Measurements from ENCODE around the gene APH1B.
A peak's percentile ranks its signal among the peaks of the same experiment; 100 is the strongest.
"Not testable (repeated sequence)": the region's sequence is repeated elsewhere in the genome, so short reads cannot be mapped to it uniquely, and the experiment has no call there.

Gene APH1B

GRCh38 chr15:63299943-63300575 lies 22.7 kb downstream of the APH1B start:
- DNase-seq, result no peak

- no peak for DNase-seq
Measured at GRCh38 chr15:63301088-63301487, 23.7 kb downstream of the APH1B start.

DNA sequence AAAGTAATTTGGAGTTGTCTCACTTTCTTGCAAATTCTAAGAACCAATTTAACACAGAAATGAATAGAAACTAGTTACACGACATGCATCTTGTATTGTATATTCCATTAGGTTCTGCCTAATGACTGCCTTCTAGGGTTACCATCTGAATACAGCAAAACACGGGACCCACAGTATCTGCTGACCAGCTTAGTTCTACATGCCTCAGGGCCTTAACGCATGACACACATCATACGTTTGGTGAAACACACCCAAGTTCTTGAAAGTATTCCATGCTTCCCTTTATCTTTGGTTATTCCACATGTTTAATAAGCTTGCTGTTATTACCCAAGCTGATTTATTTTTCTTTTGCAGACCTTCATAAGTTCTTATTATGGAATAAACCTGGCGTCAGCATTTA lies 27.9 kb downstream of the APH1B start:
- no peak for DNase-seq

- DNase-seq, result no peak
Measured at GRCh38 chr15:63306492-63307073, 29.2 kb downstream of the APH1B start.

- no peak for DNase-seq
Measured at GRCh38 chr15:63308491-63308890, 31.1 kb downstream of the APH1B start.

- DNase-seq, result no peak
Measured at GRCh38 chr15:63308947-63309346, 31.5 kb downstream of the APH1B start.

DNA sequence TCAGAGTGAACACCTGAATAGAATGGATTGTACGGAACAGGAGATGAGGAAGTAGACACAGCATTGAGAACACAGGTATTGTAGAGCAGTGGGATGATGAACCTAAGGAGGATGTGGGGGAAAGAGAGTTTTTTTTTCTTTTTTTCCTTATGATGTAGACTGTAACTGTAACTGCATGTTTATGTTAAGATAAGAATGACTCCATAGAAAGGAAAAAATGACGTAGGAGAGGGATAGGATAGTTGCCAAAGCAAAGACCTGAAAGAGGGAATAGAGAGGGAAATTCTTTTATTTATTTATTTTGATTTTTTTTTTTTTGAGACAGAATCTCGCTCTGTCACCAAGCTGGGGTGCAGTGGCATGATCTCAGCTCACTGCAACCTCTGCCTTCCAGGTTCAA lies 33.2 kb downstream of the APH1B start:
- DNase-seq, result no peak

DNA sequence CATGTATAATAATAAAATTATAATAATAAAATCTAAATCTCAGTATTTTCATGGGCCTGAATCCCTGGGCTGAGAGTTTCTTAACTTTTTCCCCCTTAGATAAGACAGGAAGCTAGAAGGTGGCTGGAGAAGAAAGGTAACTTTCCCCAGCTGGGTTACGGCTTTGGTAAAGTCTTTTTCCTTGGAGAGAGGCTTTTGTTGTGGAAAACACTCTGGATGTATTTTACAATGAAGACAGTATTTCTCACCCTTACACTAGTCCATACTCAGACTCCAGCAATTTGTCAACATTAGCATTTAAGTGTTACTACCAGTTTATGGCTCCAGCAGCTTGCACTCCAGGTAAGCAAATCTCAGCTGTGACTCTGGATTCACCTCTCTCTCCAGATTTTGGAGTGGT lies 34.9 kb downstream of the APH1B start:
- no peak for DNase-seq

GRCh38 chr15:63313825-63314224 lies 36.4 kb downstream of the APH1B start:
- no peak for DNase-seq

GRCh38 chr15:63314409-63314808 lies 37.0 kb downstream of the APH1B start:
- DNase-seq, result no peak

- DNase-seq, result no peak
Measured at GRCh38 chr15:63318344-63318743, 40.9 kb downstream of the APH1B start.

GRCh38 chr15:63319065-63319464 lies 41.7 kb downstream of the APH1B start:
- no peak for DNase-seq

DNA sequence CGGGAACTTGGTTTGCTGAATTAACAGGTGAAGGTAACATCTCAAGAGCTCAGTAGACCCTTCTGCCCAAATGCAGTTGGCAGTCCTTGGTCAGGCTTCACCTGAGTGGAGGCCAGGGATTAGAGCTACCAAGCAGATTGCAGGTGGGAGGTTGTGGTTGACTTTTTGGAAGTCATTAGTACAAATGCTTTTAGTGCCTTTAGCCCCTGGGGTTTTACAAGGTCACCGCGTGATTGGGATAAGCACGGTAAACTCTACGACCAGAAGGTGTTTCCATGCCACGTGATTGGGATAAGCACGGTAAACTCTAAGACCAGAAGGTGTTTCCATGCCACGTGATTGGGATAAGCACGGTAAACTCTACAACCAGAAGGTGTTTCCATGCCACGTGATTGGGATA lies 43.0 kb downstream of the APH1B start:
- not testable (repeated sequence) for DNase-seq

GRCh38 chr15:63320981-63321380 lies 43.6 kb downstream of the APH1B start:
- DNase-seq, result not testable (repeated sequence)

GRCh38 chr15:63321462-63321861 lies 44.1 kb downstream of the APH1B start:
- no peak for DNase-seq

GRCh38 chr15:63322541-63322940 lies 45.1 kb downstream of the APH1B start:
- no peak for DNase-seq

- no peak for DNase-seq
Measured at GRCh38 chr15:63323798-63324563, 46.6 kb downstream of the APH1B start.

DNA sequence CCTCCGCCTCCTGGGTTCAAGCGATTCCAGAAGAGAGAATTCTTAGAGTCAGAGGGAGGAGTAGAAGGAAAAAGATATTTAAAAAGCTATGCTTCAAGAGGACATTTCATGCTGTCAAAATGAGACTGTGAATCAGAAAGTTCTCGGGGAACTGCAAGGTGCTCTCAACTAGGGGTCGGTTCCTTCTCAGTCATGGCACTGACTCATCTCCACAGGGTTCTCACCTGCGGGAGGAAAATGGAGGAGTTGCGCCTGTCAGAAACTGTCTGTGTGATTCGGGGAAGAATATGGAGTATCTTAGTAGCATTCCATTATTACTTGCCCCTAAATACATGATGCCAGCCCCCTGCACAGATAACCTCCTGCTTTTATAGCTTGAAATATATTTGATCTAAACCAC lies 47.4 kb downstream of the APH1B start:
- peak; percentile 30 for DNase-seq

GRCh38 chr15:63327648-63328421 lies 50.4 kb downstream of the APH1B start:
- no peak for DNase-seq

DNA sequence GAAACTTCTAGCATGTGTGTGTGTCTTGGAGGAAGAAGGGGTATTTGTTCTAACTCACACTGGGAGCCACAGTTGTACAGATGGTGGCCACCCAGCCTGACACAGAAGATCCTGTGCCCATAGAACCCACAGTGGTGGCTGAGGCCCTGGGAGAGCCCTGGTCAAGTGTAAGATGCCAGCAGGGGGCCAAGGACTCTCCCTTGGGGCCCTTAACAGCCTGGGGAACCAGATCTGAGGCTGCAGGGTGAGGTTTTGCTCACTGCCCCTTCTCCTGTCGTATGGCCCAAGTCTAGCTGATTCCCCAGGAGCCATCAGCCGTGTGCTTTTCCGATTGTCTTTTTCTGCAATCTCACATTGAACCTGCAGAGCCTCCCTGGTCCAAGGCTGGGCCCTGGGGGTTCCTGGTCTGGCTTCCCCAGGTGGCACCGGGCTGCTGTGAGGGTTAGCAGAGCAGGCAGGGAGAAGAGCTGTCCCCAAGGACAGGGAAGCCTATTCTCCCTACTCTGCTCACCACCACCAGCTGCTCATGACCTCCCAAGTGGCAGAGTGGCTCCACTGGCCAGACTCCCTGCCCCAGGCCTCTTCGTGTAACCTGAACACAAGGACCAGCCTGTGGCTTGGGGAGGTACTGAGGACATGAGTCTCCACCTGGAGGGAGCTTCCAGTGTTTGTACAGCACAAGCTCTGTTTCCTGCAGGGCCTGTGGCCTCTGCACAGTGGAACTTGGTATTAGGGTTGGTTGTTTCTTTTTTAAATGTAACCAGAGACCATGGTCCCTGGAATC lies 52.4 kb downstream of the APH1B start:
- no peak for DNase-seq

- no peak for DNase-seq
Measured at GRCh38 chr15:63330926-63331325, 53.5 kb downstream of the APH1B start.

- peak; percentile 29 for DNase-seq
Measured at GRCh38 chr15:63331456-63331855, 54.1 kb downstream of the APH1B start.
